ENCODE measurements around the gene MAX. TPM values are rescaled to one million over a fixed set of nuclear protein-coding genes. Genes with fewer than 3 reads are reported as not detected.

Gene MAX
- total RNA-seq, 1 donor from 2014 or later: 22.2 TPM

DNA sequence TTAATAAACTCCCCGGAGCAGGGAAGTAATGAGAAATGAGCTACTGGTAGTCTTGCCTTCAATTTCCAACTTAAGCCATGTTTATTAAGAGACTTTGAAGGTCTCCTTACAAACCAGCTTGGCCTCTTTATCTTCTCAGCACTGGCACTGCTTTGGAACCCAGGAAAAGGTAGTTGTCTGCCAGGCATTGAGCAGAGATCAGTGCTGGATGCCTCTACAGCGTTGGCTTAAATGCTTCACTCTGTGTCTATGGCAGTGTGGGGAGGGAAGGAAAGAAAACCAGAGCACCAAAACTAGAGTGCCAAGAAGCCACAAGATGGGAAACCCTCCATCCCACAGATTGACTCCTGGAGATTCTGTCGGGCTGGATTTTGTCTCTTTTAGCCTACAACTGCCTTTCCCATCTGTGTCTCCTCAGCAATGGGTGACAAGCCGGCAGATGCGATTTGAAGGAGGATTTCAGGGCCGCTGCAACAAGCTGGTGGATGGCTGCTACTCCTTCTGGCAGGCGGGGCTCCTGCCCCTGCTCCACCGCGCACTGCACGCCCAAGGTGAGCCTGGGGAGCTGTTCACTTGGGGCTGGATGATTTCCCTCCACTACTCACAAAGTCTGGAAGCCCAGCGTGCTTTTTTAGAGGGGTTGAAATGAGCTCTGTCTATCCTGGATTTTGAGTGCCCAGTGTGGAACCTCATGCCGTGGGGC lies 58.3 kb downstream of the MAX start:
- H3K4me1 Mint-ChIP-seq: no peaks in the 10 kb centered on the region
- H3K9me3 ChIP-seq (ENCODE audit: low read depth): no peaks in the 10 kb centered on the region
- H2AFZ ChIP-seq (replicated peaks): no peak overlapping the region
- no peak overlapping the region for H3K4me3 ChIP-seq
- H3K27me3 ChIP-seq: no peaks in the 10 kb centered on the region
- no peak overlapping the region for H3K9ac ChIP-seq
- H3K27ac Mint-ChIP-seq: no peak overlapping the region
- DNase-seq (ENCODE audit: low spot score): no peak
- H4K20me1 ChIP-seq (ENCODE audit: low read depth): no peaks in the 10 kb centered on the region
- no peaks in the 10 kb centered on the region for H3F3A ChIP-seq (ENCODE audit: low read depth)
- peaks cover 20% of the 10 kb centered on the region for H3K36me3 Mint-ChIP-seq
- H3K9me3 Mint-ChIP-seq: no peaks in the 10 kb centered on the region
- H3K4me1 ChIP-seq: no peaks in the 10 kb centered on the region
- no peak overlapping the region for H3K4me3 Mint-ChIP-seq
- TF ChIP-seq EZH2phosphoT487 (IDR thresholded peaks at IDR 0.05): no peak
- TF ChIP-seq, protein P1, sequence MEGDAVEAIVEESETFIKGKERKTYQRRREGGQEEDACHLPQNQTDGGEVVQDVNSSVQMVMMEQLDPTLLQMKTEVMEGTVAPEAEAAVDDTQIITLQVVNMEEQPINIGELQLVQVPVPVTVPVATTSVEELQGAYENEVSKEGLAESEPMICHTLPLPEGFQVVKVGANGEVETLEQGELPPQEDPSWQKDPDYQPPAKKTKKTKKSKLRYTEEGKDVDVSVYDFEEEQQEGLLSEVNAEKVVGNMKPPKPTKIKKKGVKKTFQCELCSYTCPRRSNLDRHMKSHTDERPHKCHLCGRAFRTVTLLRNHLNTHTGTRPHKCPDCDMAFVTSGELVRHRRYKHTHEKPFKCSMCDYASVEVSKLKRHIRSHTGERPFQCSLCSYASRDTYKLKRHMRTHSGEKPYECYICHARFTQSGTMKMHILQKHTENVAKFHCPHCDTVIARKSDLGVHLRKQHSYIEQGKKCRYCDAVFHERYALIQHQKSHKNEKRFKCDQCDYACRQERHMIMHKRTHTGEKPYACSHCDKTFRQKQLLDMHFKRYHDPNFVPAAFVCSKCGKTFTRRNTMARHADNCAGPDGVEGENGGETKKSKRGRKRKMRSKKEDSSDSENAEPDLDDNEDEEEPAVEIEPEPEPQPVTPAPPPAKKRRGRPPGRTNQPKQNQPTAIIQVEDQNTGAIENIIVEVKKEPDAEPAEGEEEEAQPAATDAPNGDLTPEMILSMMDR (IDR thresholded peaks at IDR 0.05): no peak
- no peak for TF ChIP-seq EZH2 (IDR thresholded peaks at IDR 0.05)
- peaks cover 3% of the 10 kb centered on the region for H3K27me3 Mint-ChIP-seq (ENCODE audit: insufficient read depth, low read depth)
- no peak overlapping the region for H3K27ac ChIP-seq
- no peak overlapping the region for H3K4me2 ChIP-seq
- H3K79me2 ChIP-seq (ENCODE audit: low read depth): no peaks in the 10 kb centered on the region
- no peaks in the 10 kb centered on the region for H3K36me3 ChIP-seq

DNA sequence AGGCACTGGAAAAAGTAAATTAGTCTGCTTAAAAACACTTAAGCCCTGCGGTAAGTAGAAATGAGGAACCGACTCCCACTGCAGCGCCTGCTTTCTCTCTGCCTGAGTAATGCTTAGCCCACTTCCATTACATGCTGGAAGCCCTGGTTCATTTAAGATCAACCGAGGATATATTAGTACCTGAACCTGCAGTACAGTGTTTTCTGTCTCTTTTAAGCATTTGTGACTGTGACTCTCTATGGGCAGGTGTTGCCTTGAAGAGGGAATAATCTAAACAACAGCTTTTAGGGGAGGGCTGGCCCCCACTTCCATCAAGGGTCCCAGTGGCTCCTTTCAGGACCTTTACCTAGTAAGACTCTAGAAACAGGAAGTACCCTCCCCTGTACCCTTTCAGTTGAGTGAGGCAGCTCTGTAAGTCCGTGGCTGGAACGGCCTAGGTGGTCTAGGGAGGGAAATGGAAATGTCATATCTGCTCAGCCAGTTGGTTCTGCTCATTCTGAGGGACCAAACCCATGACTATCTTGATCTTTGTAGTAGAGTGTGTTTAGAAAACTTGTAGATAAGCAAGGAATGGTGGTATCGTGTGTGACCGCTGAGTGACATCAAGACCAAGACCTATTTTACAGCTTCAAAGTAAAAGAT lies 59.5 kb downstream of the MAX start:
- no peaks in the 10 kb centered on the region for H3K79me2 ChIP-seq (ENCODE audit: low read depth)
- H3K36me3 ChIP-seq: no peaks in the 10 kb centered on the region
- no peak overlapping the region for H3K27ac Mint-ChIP-seq
- peaks cover 3% of the 10 kb centered on the region for H3K27me3 Mint-ChIP-seq (ENCODE audit: insufficient read depth, low read depth)
- no peaks in the 10 kb centered on the region for H4K20me1 ChIP-seq (ENCODE audit: low read depth)
- H2AFZ ChIP-seq (replicated peaks): no peak overlapping the region
- TF ChIP-seq, protein P1 (IDR thresholded peaks at IDR 0.05): no peak
- TF ChIP-seq EZH2phosphoT487 (IDR thresholded peaks at IDR 0.05) (no peak), EZH2 (IDR thresholded peaks at IDR 0.05) (no peak)
- no peaks in the 10 kb centered on the region for H3K4me1 ChIP-seq
- H3K27ac ChIP-seq: no peak overlapping the region
- no peak overlapping the region for H3K9ac ChIP-seq
- no peak overlapping the region for H3K4me3 ChIP-seq
- no peak for DNase-seq (ENCODE audit: low spot score)
- H3K4me1 Mint-ChIP-seq: no peaks in the 10 kb centered on the region
- no peak overlapping the region for H3K4me3 Mint-ChIP-seq
- no peaks in the 10 kb centered on the region for H3K27me3 ChIP-seq
- H3K9me3 ChIP-seq (ENCODE audit: low read depth): no peaks in the 10 kb centered on the region
- peaks cover 20% of the 10 kb centered on the region for H3K36me3 Mint-ChIP-seq
- no peaks in the 10 kb centered on the region for H3F3A ChIP-seq (ENCODE audit: low read depth)
- H3K9me3 Mint-ChIP-seq: no peaks in the 10 kb centered on the region
- H3K4me2 ChIP-seq: no peak overlapping the region

- Mint-ChIP-seq H3K4me1 (no peaks in the 10 kb centered on the region), H3K4me3 (no peak overlapping the region), H3K9me3 (no peaks in the 10 kb centered on the region), H3K27me3 (ENCODE audit: insufficient read depth, low read depth) (peaks cover 3% of the 10 kb centered on the region), H3K27ac (no peak overlapping the region), H3K36me3 (peaks cover 17% of the 10 kb centered on the region)
- H3K79me2 ChIP-seq (ENCODE audit: low read depth): no peaks in the 10 kb centered on the region
- no peaks in the 10 kb centered on the region for H3K9me3 ChIP-seq (ENCODE audit: low read depth)
- DNase-seq (ENCODE audit: low spot score): no peak
- no peaks in the 10 kb centered on the region for H3K36me3 ChIP-seq
- no peak overlapping the region for H2AFZ ChIP-seq (replicated peaks)
- no peak overlapping the region for H3K4me3 ChIP-seq
- no peak overlapping the region for H3K27ac ChIP-seq
- H3K9ac ChIP-seq: no peak overlapping the region
- no peaks in the 10 kb centered on the region for H3F3A ChIP-seq (ENCODE audit: low read depth)
- H3K4me1 ChIP-seq: no peaks in the 10 kb centered on the region
- TF ChIP-seq EZH2phosphoT487 (IDR thresholded peaks at IDR 0.05): no peak
- no peak for TF ChIP-seq EZH2 (IDR thresholded peaks at IDR 0.05)
- TF ChIP-seq, protein P1 (IDR thresholded peaks at IDR 0.05): no peak
- H3K27me3 ChIP-seq: no peaks in the 10 kb centered on the region
- H4K20me1 ChIP-seq (ENCODE audit: low read depth): no peaks in the 10 kb centered on the region
- H3K4me2 ChIP-seq: no peak overlapping the region
Measured at GRCh38 chr14:65042296-65042695, 60.0 kb downstream of the MAX start.

Data from neural progenitor cell (in vitro differentiated cells).